PC-3 (cell line): ENCODE data around the gene CEACAM7.

Experiments
- CTCF ChIP-seq: fragments of 300-600 bp; sonication (generic); conservative IDR thresholded peaks from 2 replicates; pipeline ENCODE4 v1.5.1; 2017; ENCODE audit warnings: antibody characterized with exemption, low read depth, mild to moderate bottlenecking, low read length
- EZH2phosphoT487 ChIP-seq: fragments of 300-600 bp; sonication (generic); IDR thresholded peaks from 2 replicates; pipeline ENCODE4 v1.6.1; 2018; ENCODE audit warnings: mild to moderate bottlenecking, antibody characterized with exemption, low read length, borderline replicate concordance

- TF ChIP-seq CTCF (no peak), EZH2phosphoT487 (no peak)
Measured at GRCh38 chr19:41627966-41628675, 59.9 kb downstream of the CEACAM7 start.
